Caco-2 (cell line): ENCODE measurements around the gene UFD1. TPM values are rescaled to one million over a fixed set of nuclear protein-coding genes. Genes with fewer than 3 reads are reported as not detected.

Experiments
- BruUV-seq: library from RNA; stranded (reverse); fragments of 400-500 nt; replicated peaks from 2 replicates; lab custom pipeline; 2021; lab: Mats Ljungman, UMichigan
- CTCF ChIA-PET: fragments of 300-600 bp; sonication (Branson Sonifier 250); formaldehyde crosslinking; loops from one replicate; lab custom pipeline; 2022; ENCODE audit warnings: antibody characterized with exemption; lab: Charles Lee
- POLR2A ChIA-PET: fragments of 300-600 bp; sonication (Branson Sonifier 250); formaldehyde crosslinking; loops from one replicate; lab custom pipeline; 2022; ENCODE audit warnings: antibody characterized with exemption; lab: Charles Lee
- DNase-seq, 2 experiments: peaks; one replicate each; pipeline versions ENCODE4 v3.0.0 to v3.0.0-alpha.2; 2020 to 2022
- H3K27me3 ChIP-seq: replicated peaks from 2 replicates; pipeline ENCODE4 v1.6.0; 2011; ENCODE audit warnings: low read length; ENCODE audit not compliant: control insufficient read depth, insufficient read depth
- H3K36me3 ChIP-seq: 2 replicates; pipeline ENCODE4 v1.5.1; 2011; ENCODE audit warnings: low read length; ENCODE audit not compliant: control insufficient read depth, insufficient read depth
- H3K4me1 ChIP-seq: fragments of 250-450 bp; sonication (Bioruptor Pico); 2 replicates; pipeline ENCODE4 v1.5.1; 2020; ENCODE audit warnings: mild to moderate bottlenecking
- H3K4me3 ChIP-seq: 2 replicates; pipeline ENCODE4 v1.5.1; 2011; ENCODE audit warnings: low read depth, mild to moderate bottlenecking, control low read depth, low read length
- H3K9me3 ChIP-seq: fragments of 250-450 bp; sonication (Bioruptor Pico); 2 replicates; pipeline ENCODE4 v1.5.1; 2020; ENCODE audit warnings: mild to moderate bottlenecking, moderate library complexity
- H3K27ac Mint-ChIP-seq: one replicate; pipeline ENCODE4 v1.8.0; 2022; ENCODE audit warnings: mixed read lengths; ENCODE audit not compliant: unreplicated experiment
- H3K27me3 Mint-ChIP-seq: one replicate; pipeline ENCODE4 v1.8.0; 2022; ENCODE audit warnings: mixed read lengths; ENCODE audit not compliant: insufficient read depth, unreplicated experiment
- H3K36me3 Mint-ChIP-seq: one replicate; pipeline ENCODE4 v1.8.0; 2022; ENCODE audit warnings: mild to moderate bottlenecking, mixed read lengths; ENCODE audit not compliant: insufficient read depth, unreplicated experiment
- H3K4me1 Mint-ChIP-seq: one replicate; pipeline ENCODE4 v1.8.0; 2022; ENCODE audit warnings: low read depth, mixed read lengths; ENCODE audit not compliant: unreplicated experiment
- H3K4me3 Mint-ChIP-seq: one replicate; pipeline ENCODE4 v1.8.0; 2022; ENCODE audit warnings: mild to moderate bottlenecking, moderate library complexity, mixed read lengths; ENCODE audit not compliant: unreplicated experiment
- H3K9me3 Mint-ChIP-seq: one replicate; pipeline ENCODE4 v1.8.0; 2022; ENCODE audit warnings: mixed read lengths; ENCODE audit not compliant: unreplicated experiment
- intact Hi-C: fragments of 100-400 bp; cut with micrococcal nuclease; formaldehyde crosslinking; loops from one replicate; pipeline ENCODE4 v1.10.0; 2022; ENCODE audit not compliant: unreplicated experiment
- total RNA-seq: library from RNA; stranded (reverse); gene quantifications from 2 replicates; pipeline ENCODE4 v1.2.3, GENCODE V29; 2022
- TF ChIP-seq, protein P1 (sequence below), 2 experiments: fragments of 200-600 bp in 1 of 2; IDR thresholded peaks; 1 replicate in 1 of 2; 2 replicates in 1 of 2; pipeline versions ENCODE4 v1.5.1 to v1.8.0; 2011 to 2022; ENCODE audit warnings: antibody characterized with exemption in 1 of 2, control low read depth in 1 of 2, inconsistent platforms in 1 of 2, low read depth in 1 of 2, low read length in 1 of 2, mild to moderate bottlenecking in 1 of 2, moderate library complexity in 1 of 2; ENCODE audit not compliant: insufficient read depth in 1 of 2, severe bottlenecking in 1 of 2, unreplicated experiment in 1 of 2

Gene UFD1
- total RNA-seq, 1 experiment from 2014 or later: 102 TPM

DNA sequence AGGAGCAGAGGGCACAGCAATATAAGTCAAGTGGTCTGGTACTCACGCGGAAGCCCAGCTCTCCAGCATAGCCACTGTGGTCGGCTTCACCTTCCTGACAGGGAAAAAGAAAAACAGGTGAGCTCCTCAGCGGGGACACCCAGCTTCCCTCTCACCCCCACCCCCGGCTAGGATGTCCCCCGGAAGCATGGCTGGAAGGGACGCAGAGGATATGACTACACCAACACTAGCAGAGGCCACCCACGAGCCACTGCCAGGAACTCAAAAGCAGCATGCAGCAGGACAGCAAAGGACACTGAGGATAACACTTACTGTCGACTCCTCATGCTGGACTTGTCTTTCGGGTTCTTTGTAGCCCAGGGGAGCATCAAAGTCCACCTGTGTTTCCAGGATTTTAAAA is 22.5 kb downstream of the UFD1 start:
- no peaks in the 10 kb centered on the region for H3K4me1 Mint-ChIP-seq

DNA sequence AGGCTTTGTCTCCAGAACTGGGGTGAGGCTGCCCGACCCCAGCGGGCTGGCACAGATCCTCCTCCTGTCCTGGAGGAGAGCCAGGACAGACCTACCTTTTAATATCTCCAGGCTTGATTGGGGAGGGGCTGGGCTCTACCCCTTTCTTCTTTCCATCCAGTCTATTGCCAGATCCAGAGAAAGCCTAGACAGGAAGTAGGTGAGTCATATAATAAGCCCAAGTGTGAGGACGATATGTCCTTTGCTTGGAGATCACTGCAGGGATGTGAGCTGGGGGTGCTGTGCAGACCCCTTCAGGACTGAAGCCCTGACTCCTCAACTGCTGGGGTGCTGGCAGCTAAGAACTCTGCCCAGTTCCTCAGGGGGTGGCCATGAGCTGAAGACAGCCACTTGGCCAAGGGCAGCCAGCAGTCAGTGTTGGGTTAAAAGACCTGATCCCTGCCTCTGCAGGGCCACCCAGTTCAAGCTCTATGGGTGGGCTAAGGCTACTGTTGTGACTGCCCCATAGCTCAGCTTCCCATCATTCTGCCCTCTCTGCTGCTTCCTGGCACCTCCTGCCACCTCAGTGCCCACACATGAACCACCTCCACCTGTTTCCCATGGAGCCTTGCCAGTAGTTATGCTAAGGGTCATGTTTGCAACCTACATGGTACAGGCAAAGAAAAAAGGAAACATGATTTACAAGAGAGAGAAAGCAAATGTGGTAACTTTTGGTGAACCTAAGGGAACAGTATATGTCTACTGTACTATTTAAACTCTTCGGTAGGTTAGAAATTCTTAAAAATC is 23.2 kb downstream of the UFD1 start:
- Histone ChIP-seq H3K36me3 (no peaks in the 10 kb centered on the region; the same call in 1 of the 2 replicates), H3K9me3 (no peaks in the 10 kb centered on the region), H3K27me3 (no peaks in the 10 kb centered on the region), H3K4me1 (no peaks in the 10 kb centered on the region), H3K4me3 (no peak overlapping the region)
- DNase-seq: no peak
- TF ChIP-seq, protein P1, sequence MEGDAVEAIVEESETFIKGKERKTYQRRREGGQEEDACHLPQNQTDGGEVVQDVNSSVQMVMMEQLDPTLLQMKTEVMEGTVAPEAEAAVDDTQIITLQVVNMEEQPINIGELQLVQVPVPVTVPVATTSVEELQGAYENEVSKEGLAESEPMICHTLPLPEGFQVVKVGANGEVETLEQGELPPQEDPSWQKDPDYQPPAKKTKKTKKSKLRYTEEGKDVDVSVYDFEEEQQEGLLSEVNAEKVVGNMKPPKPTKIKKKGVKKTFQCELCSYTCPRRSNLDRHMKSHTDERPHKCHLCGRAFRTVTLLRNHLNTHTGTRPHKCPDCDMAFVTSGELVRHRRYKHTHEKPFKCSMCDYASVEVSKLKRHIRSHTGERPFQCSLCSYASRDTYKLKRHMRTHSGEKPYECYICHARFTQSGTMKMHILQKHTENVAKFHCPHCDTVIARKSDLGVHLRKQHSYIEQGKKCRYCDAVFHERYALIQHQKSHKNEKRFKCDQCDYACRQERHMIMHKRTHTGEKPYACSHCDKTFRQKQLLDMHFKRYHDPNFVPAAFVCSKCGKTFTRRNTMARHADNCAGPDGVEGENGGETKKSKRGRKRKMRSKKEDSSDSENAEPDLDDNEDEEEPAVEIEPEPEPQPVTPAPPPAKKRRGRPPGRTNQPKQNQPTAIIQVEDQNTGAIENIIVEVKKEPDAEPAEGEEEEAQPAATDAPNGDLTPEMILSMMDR (IDR thresholded peaks at IDR 0.05; ENCODE audit: insufficient read depth in 1 of 2, low read depth in 1 of 2, low read length in 1 of 2, severe bottlenecking in 1 of 2, unreplicated experiment in 1 of 2): no peak
- no peaks in the 10 kb centered on the region for H3K27me3 Mint-ChIP-seq
- no TSS peak for BruUV-seq
- intact Hi-C loops: no loop called here
- H3K9me3 Mint-ChIP-seq: no peaks in the 10 kb centered on the region
- H3K4me3 Mint-ChIP-seq: no peak overlapping the region
- POLR2A ChIA-PET: no interaction called here
- no peaks in the 10 kb centered on the region for H3K4me1 Mint-ChIP-seq
- no peak overlapping the region for H3K27ac Mint-ChIP-seq
- peaks cover 62% of the 10 kb centered on the region for H3K36me3 Mint-ChIP-seq
- CTCF ChIA-PET: no interaction called here

More for the DNA sequence above, 22.5 kb downstream of the UFD1 start:
- no peak for DNase-seq
- intact Hi-C loops: no loop called here
- Mint-ChIP-seq H3K4me3 (no peak overlapping the region), H3K27ac (no peak overlapping the region), H3K9me3 (no peaks in the 10 kb centered on the region), H3K36me3 (peaks cover 70% of the 10 kb centered on the region), H3K27me3 (no peaks in the 10 kb centered on the region)
- POLR2A ChIA-PET: no interaction called here
- H3K36me3 ChIP-seq: no peaks in the 10 kb centered on the region; the same call in 1 of the 2 replicates
- no TSS peak for BruUV-seq
- H3K4me3 ChIP-seq: no peak overlapping the region
- H3K9me3 ChIP-seq: no peaks in the 10 kb centered on the region
- TF ChIP-seq, protein P1 (IDR thresholded peaks at IDR 0.05; ENCODE audit: insufficient read depth in 1 of 2, low read depth in 1 of 2, low read length in 1 of 2, severe bottlenecking in 1 of 2, unreplicated experiment in 1 of 2): no peak
- no peaks in the 10 kb centered on the region for H3K4me1 ChIP-seq
- no peaks in the 10 kb centered on the region for H3K27me3 ChIP-seq
- CTCF ChIA-PET: no interaction called here

DNA sequence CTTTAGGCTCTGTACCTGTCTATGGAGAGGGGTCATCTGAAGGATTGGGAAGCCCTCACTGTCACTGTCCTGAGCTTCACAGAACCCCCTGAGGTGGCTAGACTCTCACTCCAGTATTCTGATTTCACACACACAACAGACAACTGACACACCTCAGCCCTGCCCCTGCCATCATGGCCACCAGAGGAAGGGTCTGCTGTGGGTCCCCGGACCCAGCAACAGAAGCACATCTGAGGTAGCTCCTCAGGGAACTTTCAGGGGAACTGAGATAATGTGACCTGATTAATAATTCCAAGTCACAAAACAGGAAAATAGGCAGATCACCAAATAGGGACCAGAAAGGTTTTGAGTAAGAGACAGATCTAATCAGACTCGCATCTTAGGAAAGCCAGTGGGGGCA is 24.0 kb downstream of the UFD1 start:
- H3K4me3 Mint-ChIP-seq: no peak overlapping the region
- Histone ChIP-seq H3K4me3 (no peak overlapping the region), H3K4me1 (no peaks in the 10 kb centered on the region), H3K27me3 (no peaks in the 10 kb centered on the region), H3K9me3 (no peaks in the 10 kb centered on the region), H3K36me3 (no peaks in the 10 kb centered on the region; the same call in 1 of the 2 replicates)
- no peak for DNase-seq
- peaks cover 58% of the 10 kb centered on the region for H3K36me3 Mint-ChIP-seq
- TF ChIP-seq, protein P1 (IDR thresholded peaks at IDR 0.05; ENCODE audit: insufficient read depth in 1 of 2, low read depth in 1 of 2, low read length in 1 of 2, severe bottlenecking in 1 of 2, unreplicated experiment in 1 of 2): no peak
- no TSS peak for BruUV-seq
- ChIA-PET POLR2A (no interaction called here), CTCF (no interaction called here)
- no peak overlapping the region for H3K27ac Mint-ChIP-seq
- H3K9me3 Mint-ChIP-seq: no peaks in the 10 kb centered on the region
- H3K27me3 Mint-ChIP-seq: no peaks in the 10 kb centered on the region
- intact Hi-C loops: no loop called here
- H3K4me1 Mint-ChIP-seq: no peaks in the 10 kb centered on the region
